Stimulated activated CD4-positive, alpha-beta T cell treated with anti-CD3 and anti-CD28 coated beads, TNF-alpha, amount 100 ng/mL, for 24 hours (primary cell): Measurements from ENCODE around the gene PHACTR3.

Experiments
- DNase-seq, 3 experiments: peaks; one replicate each; pipeline ENCODE4 v3.0.0-alpha.2; 2020; ENCODE audit warnings: low read depth in 3 of 3

PHACTR3 gene

GRCh38 chr20:59620860-59621505 lies 16.6 kb downstream of the PHACTR3 start:
- DNase-seq = no peak

- DNase-seq = no peak
These were observed 18.2 kb downstream of the PHACTR3 start for GRCh38 chr20:59622496-59622895.

GRCh38 chr20:59623133-59623532 lies 18.8 kb downstream of the PHACTR3 start:
- no peak for DNase-seq

GRCh38 chr20:59623583-59623982 lies 19.2 kb downstream of the PHACTR3 start:
- no peak for DNase-seq

- no peak for DNase-seq
These were observed 20.1 kb downstream of the PHACTR3 start for GRCh38 chr20:59624401-59624800.

GRCh38 chr20:59625214-59625922 lies 21.0 kb downstream of the PHACTR3 start:
- no peak for DNase-seq

GRCh38 chr20:59627298-59627697 lies 23.0 kb downstream of the PHACTR3 start:
- no peak for DNase-seq

- no peak for DNase-seq
These were observed 23.8 kb downstream of the PHACTR3 start for GRCh38 chr20:59628171-59628570.

- no peak for DNase-seq
These were observed 25.1 kb downstream of the PHACTR3 start for GRCh38 chr20:59629141-59630045.

GRCh38 chr20:59630526-59630925 lies 26.2 kb downstream of the PHACTR3 start:
- DNase-seq = no peak

- no peak for DNase-seq
These were observed 27.6 kb downstream of the PHACTR3 start for GRCh38 chr20:59631751-59632540.

GRCh38 chr20:59632541-59633113 lies 28.3 kb downstream of the PHACTR3 start:
- DNase-seq = no peak

- no peak for DNase-seq
These were observed 29.4 kb downstream of the PHACTR3 start for GRCh38 chr20:59633656-59634251.

- no peak for DNase-seq
These were observed 30.2 kb downstream of the PHACTR3 start for GRCh38 chr20:59634435-59635005.

- no peak for DNase-seq
These were observed 32.5 kb downstream of the PHACTR3 start for GRCh38 chr20:59636766-59637370.

GRCh38 chr20:59640267-59640666 lies 35.9 kb downstream of the PHACTR3 start:
- DNase-seq = no peak

- DNase-seq = no peak
These were observed 39.3 kb downstream of the PHACTR3 start for GRCh38 chr20:59643615-59644061.

GRCh38 chr20:59644371-59644939 lies 40.1 kb downstream of the PHACTR3 start:
- DNase-seq = no peak

- DNase-seq = no peak
These were observed 40.9 kb downstream of the PHACTR3 start for GRCh38 chr20:59645271-59645670.

GRCh38 chr20:59645761-59646171 lies 41.4 kb downstream of the PHACTR3 start:
- DNase-seq = no peak
